ENCODE results near the gene CACNA2D3.
"Not testable (repeated sequence)": the region's sequence is repeated elsewhere in the genome, so short reads cannot be mapped to it uniquely, and the experiment has no call there.

CACNA2D3 gene

DNA sequence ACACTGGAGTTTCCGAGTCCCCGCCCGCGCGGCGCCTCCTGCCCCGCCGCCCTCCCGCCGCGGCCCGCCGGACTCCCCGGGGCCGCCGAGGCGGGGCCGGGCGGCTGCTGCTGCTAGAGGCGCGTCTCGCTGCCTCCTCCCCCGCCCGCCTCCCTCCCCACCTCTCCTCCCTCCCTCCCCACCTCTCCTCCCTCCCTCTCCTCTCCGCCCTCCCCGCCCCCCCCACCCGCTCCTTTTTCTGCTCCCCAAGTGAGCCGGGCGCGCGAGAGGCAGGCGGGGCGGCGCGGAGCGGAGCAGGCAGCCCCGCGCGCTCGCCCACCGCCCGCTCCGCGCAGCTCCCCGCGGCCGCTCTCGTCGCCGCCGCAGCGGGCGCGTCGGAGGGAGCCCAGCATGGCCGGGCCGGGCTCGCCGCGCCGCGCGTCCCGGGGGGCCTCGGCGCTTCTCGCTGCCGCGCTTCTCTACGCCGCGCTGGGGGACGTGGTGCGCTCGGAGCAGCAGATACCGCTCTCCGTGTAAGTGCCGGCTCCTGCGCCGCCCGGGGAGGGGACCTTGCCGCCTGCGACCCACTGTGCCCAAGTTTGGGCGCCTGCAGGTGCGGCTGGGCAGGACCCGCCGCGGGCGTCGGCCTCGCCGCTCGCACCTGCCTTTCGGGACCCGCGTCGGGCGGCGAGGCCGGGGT lies at the start of gene CACNA2D3:
TSS of gene CACNA2D3 (plus strand) at position 229 of the 679 bp plus-strand sequence.
- DNase-seq: peak; percentile 59

DNA sequence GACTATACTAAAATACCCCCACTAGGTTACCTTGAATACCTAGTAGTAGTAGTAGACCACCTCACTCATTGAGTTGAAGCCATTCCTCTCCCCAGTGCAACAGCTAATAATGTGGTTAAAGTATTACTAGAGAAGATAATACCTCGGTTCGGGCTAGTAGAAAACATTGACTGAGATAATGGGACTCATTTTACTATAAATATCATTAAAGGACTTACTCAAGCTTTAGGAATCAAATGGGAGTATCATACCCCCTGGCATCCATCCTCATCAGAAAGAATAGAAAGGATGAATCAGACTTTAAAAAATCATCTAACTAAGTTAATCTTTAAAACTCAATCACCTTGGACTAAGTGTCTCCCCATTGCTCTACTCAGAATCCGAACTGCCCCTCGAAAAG lies 49.0 kb upstream of the CACNA2D3 start:
- no peak for DNase-seq

DNA sequence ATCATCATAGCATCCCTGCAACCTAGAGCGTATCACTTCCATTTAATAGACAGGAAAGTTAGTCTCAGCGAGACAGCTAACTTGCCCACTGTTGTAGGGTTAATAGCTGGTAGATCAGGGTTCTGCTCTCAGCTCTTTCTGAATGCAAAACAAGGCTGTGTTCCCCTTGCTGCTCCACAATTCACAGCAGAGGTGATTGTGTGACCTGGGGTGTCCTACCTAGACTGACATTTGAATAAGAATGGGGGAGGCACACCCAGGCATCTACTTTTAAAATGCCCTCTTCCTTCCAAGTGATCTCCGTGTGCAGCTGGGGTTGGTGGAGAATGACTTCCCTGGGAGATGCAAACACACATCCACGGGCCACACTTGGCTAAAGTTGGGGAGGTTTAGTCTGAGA lies 43.0 kb upstream of the CACNA2D3 start:
- no peak for DNase-seq

DNA sequence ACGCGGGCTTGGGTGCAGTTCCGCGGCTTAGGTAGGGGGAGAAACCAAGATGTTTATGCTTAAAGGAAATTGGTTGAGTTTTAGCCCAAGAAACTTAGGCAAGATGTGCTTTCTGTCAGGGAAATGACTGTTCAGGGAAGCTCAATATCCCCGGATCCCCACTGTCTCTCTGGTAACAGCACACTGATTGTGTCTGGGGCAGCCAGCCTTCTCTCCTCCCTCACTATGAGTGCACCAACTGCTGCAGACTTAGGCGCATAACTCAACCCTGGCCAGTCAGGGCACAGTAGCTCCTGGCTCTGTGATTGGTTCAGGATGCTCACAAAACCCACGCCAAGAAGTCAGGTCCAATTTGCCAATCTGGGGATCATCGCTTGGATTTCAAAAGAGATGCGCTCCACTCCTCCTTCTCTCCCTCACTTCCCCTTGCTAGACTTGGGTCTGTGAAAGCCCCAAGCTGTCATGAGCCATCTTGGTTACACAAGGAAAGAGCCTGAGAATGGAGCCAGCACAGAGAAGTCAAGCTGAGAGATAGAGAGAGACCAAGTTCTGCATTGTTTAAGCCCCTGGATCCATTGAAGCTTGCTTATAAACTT lies 42.5 kb upstream of the CACNA2D3 start:
- peak; percentile 54 for DNase-seq

DNA sequence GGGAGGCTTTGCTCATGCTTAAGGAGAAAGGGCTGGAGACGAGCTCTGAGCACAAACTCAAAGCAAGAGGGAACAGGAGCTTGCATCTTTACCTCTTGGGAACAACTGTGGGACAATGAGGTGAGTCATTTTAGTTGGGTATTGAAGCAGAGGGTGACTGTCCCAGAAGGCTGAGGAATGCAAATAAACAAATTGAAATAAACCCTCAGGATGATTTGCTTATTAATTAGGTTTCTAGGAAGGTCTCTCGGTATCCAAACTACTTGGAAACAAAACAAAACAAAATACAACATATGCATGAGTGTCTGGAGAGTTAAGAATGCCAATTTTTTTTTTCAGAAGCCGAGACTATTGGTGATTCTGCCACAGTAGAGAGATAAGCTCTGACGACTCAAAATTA lies 38.4 kb upstream of the CACNA2D3 start:
- no peak for DNase-seq

DNA sequence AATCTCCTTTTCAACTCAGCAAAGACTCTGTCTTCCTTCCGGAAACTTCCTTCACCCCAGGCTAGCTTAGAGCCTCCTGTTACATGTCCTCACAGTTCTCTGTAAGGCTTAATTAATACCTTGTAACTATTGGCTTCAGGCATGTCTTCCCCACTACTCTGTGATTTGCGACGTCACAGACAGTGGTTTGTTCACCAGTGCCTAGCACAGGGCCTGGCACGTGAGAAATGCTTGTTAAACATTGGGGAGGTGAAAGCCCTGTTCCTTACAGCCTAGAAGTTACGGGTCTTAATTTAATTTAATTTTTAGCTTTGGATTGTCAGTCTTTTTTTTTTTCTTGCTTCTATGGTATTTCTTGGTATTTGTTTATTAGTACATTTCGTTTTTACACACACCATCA lies 36.4 kb upstream of the CACNA2D3 start:
- DNase-seq: no peak

DNA sequence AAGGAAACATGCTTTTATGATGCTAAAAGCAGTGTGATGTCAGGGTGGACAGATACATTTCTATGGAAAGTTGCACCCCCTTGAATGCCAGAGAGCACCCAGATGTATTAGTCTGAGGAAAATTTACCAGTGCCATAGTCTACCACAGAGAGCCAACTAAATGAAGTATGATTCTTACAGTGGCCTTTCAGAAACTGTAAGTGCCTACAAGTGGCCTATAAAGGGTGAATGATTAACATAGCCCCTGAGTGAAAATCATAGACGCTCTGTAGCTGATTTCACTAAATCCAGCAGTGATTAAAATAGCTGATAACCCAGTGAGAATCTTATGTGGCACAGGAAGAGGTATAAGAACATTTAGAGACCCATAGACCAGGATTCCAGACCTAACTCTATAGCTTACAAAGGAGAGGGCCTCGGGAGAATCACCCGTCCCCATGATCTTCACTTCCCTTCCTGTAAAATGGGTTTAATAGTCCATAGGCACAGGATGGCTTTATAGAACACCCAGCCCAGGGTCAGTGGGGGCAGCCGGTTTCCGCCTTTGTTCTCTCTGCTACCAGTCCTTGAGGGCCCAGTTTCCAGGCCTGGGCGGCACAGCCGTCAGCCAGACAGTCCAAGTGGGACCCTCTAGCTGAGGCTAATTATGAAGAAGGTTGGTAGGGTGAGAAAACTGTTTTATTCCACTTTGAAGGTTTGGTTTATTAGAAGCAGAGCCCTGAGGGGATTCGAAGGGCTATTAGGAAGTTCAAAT lies 35.5 kb upstream of the CACNA2D3 start:
- no peak for DNase-seq

DNA sequence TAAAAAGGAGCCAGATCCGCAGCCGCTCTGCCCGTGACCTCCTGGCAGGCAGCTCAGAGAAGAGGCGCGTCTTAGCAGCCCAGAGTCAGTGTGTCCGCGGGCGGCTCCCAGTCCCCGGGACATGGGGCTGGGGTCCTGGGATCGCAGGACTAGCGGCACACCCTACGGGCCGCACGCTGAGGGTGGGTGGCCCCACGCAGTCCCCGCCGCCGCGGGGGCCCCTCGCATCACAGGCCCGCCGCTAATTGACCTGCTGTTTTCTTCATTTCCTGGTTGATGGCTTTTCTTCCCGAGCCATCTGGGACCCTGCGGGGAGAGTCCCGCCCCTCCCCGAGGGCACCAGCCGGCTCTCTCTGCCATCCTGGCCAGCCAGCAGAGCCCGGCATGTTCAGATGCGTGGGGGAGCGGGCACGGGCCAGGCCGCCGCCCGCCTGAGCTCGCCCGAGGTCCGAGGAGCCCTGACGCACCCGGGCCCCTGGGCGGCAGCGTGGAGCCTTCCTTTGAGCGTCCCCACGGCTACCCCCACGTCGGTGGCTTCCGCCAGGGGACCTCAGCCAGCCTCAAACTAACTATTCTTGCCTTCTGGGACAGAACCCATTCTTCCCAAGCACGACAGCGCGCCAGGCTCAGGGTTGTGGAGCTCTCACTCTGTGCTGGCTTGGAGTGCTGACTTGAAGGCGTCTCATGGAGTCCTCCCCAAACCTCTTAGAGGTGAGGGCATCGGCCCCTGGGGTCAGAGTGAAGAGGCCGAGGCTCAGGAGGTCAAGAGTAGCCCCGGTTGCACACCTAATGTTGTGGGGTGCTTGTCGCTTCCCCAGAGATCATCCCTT lies 34.6 kb upstream of the CACNA2D3 start:
- peak; percentile 65 for DNase-seq

DNA sequence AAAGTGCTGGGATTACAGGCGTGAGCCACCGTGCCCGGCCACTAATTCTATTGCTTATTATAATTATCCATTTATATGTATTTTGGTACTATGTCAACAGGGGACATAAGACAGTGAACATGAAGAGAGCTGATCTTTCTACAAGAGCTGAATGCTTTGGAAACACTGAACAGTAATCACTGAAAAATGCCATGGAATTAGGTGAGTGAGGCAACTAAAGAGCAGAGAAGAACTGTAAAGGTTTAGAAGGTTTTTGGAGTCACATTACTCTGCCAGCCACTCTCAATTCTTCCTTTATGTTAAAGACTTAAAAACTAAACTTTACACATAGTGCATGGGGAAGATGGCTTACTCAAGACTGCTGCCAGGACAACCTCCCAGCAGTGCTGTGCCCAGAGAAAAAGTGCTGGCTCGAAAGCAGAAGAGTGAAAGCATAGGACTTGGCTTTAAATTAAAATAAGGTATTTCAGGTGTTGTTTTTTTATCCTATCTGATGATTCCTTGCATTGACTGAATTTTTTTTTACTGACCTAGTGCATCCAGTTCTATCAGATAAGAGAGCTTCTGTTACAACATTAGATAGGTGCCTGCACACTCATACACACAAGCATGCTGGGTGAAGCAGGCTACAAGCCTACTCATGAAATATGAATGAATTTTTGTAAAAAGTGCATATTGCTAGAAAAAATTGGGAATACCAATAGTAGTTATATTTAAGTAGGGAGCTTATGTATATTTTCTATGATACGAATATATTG lies 28.7 kb upstream of the CACNA2D3 start:
- no peak for DNase-seq

DNA sequence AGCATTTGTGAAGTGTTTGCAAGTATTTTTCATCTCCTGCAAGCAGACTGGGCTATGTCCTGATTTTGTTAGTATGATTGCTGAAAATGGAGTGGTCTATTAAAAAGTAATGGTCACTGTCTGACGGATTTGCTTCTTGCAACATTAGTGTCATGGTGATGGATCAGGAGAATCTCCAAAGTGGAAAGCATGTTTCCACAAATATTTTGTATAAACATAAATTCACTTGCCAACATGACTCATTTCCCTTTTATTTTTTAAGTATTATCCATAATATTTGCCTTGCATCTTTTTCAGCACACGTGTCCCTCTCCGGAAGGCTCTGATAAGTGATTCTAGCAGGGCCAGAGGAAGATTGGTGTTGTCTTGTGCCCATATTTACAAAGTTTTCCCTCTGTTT lies 27.4 kb upstream of the CACNA2D3 start:
- no peak for DNase-seq

DNA sequence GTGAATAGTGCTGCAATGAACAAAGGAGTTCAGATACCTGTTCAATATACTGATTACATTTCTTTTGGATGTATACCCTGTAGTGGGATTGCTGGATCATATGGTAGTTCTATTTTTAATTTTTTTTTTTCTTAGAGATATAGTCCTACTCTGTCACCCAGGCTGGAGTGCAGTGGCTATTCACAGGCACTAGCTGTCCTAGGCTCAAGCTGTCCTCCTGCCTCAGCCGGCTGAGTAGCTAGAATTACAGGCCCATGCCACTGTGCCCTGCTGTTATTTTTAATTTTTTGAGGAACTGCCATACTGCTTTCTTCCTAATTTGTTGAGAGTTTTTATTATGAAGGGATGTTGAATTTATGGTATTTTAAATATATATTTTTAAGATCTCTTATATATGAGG lies 23.0 kb upstream of the CACNA2D3 start:
- no peak for DNase-seq

DNA sequence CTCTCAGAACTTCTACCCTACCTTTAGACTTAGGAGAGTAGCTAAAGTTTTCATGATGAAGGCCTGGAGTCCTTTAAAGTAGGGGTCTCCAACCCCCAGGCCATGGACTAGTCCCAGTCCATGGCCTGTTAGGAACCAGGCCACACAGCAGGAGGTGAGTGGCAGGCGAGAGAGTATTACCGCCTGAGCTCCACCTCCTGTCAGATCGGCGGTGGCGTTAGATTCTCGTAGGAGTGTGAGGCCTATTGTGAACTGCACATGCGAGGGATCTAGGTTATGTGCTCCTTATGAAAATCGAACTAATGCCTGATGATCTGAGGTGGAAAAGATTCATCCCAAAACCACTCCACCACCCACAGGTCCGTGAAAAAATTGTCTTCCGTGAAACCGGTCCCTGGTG lies 18.3 kb upstream of the CACNA2D3 start:
- DNase-seq: no peak

DNA sequence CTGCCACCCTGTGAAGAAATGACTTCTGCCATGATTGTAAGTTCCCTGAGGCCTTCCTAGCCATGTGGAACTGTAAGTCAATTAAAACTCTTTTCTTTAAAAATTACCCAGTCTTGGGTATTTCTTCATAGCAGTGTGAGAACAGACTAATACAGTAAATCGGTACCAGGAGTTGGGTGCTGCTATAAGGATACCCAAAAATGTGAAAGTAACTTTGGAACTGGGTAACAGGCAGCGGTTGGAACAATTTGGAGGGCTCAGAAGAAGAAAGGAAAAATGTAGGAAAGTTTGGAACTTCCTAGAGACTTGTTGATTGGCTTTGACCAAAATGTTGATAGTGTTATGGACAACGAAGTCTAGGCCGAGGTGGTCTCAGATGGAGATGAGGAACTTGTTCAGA lies 6.2 kb upstream of the CACNA2D3 start:
- DNase-seq: not testable (repeated sequence)

DNA sequence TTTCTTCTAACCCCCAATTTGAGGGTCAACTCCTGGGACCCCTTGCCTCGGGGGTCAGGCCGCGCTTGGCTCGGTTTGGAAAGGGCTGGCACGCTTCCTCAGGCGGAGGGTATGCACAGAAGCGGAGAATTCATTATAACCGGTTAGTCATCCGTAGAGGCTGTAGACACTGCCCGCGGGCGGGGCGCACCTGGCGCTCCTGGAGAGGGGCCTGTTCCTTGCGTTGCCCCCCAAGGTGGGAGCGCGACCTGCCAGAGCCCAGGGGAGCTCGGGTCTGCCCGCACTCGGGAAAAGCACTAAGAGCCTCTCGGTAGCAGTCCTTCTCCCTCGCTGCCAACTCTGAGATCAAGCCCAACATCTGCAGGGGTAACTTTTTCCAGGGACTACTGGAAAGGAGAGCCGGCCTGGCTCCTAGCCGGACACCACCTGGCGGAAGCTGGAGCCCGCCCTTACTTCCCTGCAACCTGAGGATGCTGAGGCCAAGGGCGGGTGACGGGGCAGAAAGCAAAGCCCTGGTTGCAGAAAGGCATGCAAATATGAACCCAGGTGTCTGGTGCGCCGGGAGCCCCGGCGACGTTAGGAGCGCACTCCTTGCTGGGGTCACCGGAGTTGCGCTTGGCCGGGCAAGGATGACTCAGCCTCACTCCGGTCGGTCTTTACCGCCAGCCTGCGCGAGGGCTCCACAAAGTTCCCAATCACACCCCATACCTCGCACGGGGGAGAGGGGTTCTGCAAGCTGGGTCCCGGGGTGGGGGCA lies 1.5 kb upstream of the CACNA2D3 start:
- peak; percentile 65 for DNase-seq

DNA sequence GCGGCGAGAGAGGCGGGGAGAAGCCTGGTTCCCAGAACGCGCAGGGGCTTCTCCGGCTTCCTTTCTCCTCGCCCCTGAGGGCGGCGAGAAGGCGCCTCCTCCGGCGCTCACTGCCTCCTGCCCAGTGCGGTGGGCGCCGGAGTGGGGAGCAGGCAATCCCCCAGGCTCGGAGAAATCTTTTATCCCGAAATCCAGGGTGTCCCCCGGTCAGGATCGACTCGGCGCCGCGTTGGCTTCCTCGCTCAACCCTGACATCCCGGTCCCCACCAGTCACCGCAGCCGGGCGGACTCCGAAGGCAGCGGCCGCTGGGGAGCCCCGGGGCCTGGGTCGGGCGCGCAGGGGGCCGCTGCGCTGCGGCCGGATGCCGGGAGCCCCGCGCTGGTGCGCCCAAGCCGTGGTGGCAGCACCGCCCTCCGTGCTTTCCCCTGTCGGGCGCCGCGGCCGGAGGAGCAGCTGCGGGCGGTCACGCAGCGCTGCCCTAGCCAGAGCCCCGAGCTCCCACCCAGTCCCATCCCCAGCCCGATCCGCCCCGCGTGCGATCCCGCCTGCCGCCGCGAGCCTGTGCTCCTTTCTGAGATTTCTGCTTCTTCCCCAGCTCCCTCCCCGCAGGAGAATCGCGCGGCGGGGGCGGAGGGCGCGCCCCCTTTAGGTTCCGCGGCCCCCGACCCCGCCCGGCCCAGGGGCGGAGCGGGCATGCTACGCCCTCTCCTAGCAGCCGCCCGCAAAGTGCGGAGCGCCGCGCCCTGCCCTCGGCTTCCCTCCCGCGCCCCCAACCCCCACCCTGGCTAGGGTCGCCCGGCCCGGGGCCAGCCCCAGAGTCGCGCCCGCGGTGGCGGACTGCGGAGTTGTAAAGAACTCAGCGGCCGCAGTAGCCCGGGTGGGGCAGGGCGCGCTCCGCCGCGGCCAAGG lies 683 bp upstream of the CACNA2D3 start:
- peak; percentile 69 for DNase-seq

DNA sequence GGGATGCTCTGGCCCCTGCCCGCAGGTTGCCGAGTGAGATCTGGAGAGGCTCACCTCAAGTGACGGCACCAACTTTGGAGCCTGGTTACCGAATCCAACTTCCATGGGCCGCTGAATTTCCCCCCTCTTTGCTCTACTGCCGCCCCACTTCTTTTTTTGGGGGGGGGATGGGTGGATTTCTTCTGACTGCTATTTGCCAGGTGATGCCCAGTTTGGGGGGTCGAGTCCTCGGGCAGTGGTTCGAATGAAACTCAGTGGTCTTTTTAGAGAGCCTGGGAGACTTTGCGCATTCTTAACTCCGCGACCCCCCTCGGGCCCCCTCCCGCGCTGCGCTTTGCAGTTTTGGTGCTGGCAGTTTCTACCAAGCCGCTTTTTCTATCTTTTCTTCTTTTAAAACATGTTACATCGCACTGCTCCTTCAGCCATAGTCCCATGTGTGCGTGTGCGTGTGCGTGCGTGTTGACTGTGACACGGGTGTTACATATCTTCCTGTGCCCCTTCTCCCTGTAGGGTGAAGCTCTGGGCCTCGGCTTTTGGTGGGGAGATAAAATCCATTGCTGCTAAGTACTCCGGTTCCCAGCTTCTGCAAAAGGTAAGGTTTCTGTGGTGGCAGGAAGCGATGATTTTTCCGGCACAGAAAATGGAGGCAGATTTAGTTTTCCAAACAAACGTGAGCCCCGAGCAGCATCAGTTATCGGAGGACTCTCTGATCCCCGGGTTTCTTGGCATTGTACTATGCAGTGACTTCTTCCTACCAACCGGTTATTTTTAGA lies 837 bp downstream of the CACNA2D3 start:
- peak; percentile 68 for DNase-seq

DNA sequence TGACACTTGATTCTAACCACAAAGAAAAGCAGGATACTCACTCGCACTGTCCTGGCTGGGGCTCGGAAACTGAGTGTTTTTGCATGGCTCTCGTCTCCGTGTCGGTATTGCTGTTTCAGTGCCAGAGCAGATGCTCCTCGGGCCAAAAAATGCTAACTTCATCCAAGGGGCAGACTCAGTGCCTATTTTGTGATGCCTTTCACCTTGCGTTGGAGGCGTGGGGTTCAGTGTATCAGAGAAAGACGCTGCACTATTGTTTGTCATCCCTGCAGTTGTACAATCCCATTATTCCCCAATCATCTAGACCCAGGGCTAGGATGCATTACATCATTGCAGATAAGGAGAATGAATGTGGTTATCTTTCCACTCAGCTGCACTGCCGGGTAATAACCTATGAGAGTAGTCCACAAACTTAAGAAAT lies 1.4 kb downstream of the CACNA2D3 start:
- DNase-seq: peak; percentile 64

DNA sequence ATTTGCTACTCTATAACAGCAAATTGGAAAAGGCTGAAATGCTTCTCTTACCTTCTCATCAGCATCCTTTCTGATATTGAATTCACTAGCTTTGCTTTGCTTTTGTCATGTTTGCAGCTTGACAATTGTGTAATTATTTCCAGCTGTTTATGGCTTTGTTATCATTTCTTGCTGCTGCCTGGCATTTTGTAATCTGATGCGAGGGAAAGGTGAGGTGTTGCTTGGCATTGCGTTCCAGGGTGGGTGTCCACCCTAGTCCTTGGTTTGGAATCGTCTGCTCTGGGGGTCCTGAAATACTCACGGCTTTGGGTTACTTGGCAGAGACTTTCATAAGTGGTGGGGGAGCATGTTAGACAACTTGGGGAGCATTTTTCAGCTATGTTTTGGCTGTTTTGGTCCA lies 2.9 kb downstream of the CACNA2D3 start:
- no peak for DNase-seq

DNA sequence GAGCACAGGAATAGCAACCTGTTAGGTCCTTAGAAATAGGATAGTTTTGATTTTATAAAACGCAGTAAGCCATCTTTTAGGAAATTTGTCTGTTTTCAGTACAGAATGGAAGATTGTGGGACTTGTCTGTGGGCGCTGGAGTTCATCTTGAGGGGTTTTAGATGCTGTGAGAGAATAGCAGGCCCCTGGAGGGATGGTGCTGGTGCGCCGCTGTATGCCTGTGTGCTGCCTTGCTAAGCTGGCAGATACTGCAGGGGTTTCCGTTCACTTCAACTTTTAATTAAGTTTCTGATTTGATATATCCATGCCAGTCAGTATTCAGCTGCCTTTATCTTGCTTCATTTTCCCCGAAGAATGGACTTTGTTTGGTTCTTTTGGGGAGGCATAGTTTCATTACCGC lies 4.2 kb downstream of the CACNA2D3 start:
- no peak for DNase-seq
